H1 (cell line): Measurements from ENCODE around the gene VCP.

Experiments
- KDM1A ChIP-seq: fragments of 200-600, 300-600 bp; sonication (generic); IDR thresholded peaks from 2 replicates; pipeline ENCODE4 v1.7.1; 2016; ENCODE audit warnings: mild to moderate bottlenecking, low read length, borderline replicate concordance
- TF ChIP-seq, protein P1 (sequence below), 3 experiments: IDR thresholded peaks; 1 replicate in 2 of 3; 2 replicates in 1 of 3; pipeline versions ENCODE4 v1.5.1 to v1.6.1; 2011; ENCODE audit warnings: low read length in 3 of 3, mild to moderate bottlenecking in 3 of 3, inconsistent platforms in 2 of 3, low read depth in 1 of 3, moderate library complexity in 1 of 3; ENCODE audit not compliant: insufficient read depth in 1 of 3; ENCODE audit errors: control extremely low read depth in 1 of 3

DNA sequence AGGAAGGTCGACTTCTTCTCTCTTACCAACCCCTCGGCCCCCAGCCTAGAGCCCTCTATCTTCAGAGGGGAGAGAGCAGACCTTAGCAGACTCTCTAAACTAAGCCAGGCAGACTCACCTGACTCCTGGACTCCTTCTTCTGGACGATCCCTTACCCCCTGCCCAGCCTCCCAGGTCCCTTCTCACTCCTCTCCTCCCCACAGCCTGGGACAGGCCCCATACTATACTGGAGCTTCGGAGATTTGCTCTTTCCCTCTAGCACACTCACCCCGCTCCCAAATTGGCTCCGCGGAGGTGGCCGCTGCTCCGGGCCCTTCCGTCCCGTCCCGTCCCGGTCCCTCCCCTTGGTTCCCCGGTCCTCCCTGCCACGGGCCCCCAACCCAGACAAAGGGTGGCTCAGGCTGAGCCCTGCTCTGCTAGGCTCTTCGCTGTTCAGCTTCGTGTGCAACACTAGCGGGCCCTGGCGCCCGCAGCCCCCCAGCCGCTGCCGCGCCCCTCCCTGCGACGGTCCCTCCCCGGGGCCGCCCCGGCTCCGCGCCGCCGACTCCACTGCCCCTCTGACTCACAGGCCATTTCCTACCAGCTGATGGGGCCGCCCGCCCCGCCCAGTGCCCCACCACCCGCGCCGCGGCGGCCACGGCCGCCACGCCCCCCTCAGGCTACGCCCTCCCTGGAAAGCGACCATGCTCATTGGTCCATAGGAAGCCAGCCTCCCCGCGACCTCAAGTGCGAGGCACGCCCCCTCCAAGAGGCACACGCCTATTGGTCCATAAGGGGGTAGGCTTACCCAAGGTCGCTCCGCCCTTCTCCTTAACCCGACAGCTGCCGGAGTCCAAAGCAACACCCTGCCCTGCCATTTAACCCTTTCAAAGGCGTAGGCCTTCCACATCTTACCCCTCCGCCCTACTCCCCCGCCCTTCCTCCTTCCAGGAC is 38.8 kb upstream of the VCP start:
- TF ChIP-seq, protein P1, sequence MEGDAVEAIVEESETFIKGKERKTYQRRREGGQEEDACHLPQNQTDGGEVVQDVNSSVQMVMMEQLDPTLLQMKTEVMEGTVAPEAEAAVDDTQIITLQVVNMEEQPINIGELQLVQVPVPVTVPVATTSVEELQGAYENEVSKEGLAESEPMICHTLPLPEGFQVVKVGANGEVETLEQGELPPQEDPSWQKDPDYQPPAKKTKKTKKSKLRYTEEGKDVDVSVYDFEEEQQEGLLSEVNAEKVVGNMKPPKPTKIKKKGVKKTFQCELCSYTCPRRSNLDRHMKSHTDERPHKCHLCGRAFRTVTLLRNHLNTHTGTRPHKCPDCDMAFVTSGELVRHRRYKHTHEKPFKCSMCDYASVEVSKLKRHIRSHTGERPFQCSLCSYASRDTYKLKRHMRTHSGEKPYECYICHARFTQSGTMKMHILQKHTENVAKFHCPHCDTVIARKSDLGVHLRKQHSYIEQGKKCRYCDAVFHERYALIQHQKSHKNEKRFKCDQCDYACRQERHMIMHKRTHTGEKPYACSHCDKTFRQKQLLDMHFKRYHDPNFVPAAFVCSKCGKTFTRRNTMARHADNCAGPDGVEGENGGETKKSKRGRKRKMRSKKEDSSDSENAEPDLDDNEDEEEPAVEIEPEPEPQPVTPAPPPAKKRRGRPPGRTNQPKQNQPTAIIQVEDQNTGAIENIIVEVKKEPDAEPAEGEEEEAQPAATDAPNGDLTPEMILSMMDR (IDR thresholded peaks at IDR 0.05; ENCODE audit: control extremely low read depth in 1 of 3, insufficient read depth in 1 of 3, low read depth in 1 of 3, low read length in 3 of 3) = no peak
- TF ChIP-seq KDM1A = no peak
